T-helper 9 cell (primary cell): ENCODE measurements around the gene SPDYE4.
"Not testable (repeated sequence)": the region's sequence is repeated elsewhere in the genome, so short reads cannot be mapped to it uniquely, and the experiment has no call there.

ENCODE experiments used
- DNase-seq: peaks from one replicate; pipeline ENCODE4 v3.0.0-alpha.2; 2020
- total RNA-seq, 2 donors: gene quantifications; one replicate each; lab custom pipeline; 2026; lab: John Stamatoyannopoulos, UW

SPDYE4 gene, protein sequence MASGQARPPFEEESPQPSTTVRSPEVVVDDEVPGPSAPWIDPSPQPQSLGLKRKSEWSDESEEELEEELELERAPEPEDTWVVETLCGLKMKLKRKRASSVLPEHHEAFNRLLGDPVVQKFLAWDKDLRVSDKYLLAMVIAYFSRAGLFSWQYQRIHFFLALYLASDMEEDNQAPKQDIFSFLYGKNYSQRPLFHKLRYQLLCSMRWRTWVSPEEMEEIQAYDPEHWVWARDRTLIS
- 0 to 0.14 reads per million in 2 donors for total RNA-seq

DNA sequence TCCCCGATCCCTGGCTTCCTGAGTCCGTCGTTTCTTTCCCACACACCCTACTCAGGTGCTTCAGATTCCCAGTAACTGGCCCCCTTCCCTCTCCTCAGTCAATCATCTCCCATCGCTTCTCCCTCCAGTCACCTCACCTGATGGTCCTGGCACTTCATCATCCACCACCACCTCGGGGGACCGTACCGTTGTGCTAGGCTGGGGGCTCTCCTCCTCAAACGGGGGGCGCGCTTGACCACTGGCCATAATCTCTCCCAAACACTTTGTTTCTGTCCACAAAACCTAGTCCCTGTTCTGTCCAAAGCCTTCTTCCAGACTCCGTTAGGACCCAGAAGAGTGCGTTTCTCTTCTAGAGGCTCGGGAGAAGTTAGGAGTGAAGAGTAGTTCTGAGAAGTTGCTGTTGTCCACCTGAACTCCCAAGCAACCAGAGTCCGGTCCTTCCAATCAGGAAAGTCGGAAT lies at the start of gene SPDYE4:
Gene SPDYE4 (minus strand): TSS at position 410 of the 460 bp plus-strand sequence. CDS start 164 bp downstream, at position 246.
- no peak for DNase-seq

DNA sequence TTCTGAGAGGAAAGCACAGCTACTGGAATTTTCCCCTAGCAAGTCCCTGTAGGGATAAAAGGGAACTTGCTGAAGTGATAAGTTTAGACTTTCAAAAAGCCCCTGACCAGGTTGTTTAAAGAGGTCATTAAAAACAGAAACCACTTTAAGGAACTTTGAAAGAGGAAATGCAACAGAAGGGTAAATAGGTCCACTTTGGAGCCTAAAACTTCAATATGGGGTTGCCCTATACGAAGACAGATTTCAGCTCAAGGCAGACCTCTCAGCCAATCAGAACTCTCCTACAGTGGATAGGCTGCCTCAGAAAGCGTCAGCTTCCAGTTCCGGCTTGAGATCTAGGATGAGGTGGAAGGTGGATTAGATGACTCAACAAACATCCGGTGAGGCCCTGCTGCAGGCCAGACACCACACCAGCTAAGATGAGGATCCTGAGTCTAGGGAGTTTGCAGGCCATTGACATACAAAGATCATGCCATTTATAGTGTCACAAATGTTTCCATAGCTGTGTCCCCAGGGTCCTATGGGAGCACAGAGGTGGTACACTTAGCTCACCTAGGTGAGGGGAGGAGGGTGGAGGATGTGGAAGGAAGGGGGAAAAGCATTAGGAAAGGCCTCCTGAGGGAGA lies 48.7 kb upstream of the SPDYE4 start:
- DNase-seq: no peak

DNA sequence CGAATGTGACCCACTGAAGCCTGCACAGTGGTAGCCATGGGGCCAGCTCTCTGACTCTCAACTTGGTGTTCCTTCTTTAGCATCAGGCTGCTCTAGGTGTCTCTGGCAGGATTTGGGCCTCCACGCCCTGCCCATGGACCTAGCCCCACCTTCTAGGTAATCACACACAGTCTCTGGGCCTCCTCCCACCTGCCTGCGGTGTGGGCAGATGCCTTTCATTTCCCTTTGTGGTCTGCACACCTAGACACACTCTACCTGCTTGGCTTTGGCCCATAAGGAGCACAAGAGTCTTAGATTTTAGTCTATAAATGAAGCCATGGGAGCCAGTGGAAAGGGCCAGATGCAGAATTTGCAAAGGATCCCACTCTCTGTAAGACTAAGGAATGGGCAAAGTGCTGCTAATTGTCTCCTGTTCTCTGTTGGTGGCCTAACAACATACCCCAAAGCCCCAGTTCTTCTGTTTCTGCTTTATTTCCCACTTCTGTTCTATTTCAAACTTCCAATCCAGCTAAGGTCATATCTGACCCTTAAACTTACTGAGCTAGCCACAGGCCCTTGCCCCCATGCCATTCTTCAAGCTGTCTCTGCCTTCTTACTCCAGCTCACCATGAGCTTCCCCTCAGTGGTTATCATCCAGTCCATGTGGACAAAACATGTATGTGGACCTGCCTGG lies 48.0 kb upstream of the SPDYE4 start:
- DNase-seq: no peak

DNA sequence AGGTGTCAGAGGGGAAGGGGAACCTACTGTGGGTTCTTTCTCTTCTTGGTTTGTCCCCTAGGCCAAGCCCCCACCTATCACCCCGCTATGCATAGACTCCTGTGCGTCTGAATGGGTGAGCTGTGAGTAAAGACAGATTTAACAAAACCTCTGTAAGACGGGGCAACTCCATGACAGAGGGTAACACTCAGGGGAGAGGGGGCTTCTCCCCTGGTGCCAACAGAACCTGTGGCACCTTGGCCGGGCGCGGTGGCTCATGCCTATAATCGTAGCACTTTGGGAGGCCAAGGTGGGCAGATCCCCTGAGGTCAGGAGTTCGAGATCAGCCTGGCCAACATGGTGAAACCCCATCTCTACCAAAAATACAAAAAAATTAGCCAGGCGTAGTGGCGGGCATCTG lies 47.0 kb upstream of the SPDYE4 start:
- not testable (repeated sequence) for DNase-seq

DNA sequence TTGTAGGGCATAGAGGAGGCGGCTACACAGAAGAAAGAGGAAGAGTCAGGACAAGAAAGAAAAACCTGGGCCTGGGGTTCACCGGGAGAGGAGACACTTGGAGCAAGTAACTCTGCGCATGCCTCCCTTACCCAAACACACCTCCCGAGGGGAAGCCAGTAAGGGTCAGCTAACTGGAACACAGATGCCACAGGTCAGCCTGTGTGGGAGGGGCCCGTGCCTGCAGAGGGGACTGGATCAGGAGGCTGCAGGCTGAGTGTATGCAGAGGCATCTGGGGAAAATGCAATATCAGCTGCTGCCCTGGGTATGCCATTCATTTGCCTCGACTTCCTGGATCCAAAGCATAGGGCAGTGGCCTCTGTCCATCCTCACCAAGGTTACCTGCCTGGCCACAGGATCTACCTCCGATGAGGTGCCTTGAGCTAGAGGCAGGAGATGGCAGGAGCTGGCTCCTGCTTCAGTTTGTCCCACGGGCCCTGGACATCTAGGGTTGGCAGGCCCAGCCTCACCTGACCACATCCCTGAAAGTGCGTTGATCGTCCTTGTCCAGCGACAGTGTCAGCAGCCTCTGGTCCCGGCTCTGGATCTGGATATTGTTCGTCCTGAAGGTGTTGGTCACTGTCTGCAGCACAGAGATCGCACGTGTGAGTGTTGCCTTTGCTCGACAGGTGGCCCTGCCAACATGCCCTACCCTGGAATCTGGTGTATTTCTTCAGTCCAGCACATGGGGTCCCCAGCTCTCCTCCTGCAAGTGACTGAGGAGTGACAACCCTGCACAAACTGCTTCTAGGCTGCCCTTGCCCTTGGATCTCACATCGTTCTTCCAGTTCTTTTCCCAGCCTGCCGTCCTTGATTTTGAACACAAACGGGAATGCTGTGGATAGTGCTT lies 45.4 kb upstream of the SPDYE4 start:
- no peak for DNase-seq

DNA sequence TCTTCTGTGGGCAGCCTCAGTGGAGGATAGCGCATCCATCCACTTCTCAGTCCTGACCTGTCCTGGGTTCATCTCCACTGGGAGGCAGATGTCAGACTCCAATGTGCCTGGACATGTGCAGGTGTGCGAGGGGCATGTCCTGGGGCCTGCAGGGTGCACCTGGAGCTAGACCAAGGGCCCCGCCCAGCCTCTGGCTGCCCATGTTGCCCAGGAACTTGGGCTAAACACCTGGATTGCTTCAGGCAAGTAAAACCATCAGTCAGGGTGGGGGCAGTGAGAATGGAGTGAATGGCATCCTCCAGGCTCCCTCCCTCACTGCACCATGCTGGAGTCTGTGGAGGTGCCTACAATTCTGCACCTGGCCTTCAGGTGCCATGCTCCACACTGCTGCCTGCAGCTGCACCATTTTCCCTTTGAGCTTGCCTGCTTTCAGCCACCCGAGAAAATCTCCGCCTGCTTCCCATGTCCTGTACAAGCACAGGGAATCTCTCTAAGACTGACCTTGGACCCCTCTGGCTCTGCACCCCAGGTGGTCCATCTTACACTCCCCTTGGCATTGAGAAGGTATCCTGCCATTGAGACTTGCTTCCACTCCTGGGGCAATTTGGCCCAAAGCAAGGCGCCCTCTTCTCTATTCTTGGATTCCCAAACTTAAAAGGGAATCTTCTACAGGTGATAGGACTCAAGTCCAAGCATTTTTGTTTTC lies 42.9 kb upstream of the SPDYE4 start:
- no peak for DNase-seq

DNA sequence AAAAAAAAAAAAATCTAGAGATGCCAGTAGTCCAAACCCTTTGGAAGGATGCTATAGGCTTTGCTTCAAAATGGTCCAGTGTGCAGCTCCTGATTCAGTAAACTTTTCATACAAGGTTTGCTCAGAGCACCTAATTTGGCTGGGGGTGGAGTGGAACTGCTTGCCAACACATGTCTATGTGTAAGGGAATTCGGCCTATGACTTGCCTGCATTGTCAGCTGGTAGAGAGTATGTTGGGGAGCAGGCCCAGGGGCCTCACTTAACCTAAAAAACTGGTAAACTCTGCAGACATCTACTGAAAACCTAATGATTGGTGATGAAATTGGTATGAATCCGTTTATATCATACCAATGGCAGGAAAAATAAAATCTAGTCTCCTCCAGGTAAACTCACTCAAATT lies 42.3 kb upstream of the SPDYE4 start:
- DNase-seq: no peak

DNA sequence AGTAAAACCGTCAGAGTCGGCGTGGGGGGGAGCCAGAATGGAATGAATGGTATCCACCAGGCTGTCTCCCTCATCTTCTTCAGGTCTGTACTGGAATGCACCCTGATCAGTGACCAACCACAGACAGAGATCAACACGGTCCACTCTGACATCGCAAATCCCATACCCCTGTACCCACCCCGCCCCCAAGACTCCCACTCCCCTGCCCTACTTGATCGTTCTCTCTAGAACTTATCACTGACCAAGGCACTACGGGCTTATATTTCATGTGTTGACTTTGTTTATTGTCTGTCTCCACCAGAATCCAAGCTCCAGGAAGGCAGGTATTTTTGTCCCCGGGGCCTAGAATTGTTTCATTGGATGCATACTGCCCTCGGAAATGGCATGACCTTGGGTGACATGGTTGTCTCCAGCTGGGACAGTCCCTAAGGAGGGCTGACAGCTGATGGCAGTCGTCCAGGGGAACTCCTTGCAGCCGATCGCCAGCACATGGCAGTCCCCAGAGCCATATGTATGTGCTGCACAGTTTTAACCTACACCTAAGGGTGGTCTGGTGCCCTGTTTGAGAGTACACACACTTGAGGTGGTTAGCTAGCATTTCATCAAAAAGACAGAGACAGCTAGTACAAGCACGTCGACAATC lies 41.3 kb upstream of the SPDYE4 start:
- DNase-seq: no peak

DNA sequence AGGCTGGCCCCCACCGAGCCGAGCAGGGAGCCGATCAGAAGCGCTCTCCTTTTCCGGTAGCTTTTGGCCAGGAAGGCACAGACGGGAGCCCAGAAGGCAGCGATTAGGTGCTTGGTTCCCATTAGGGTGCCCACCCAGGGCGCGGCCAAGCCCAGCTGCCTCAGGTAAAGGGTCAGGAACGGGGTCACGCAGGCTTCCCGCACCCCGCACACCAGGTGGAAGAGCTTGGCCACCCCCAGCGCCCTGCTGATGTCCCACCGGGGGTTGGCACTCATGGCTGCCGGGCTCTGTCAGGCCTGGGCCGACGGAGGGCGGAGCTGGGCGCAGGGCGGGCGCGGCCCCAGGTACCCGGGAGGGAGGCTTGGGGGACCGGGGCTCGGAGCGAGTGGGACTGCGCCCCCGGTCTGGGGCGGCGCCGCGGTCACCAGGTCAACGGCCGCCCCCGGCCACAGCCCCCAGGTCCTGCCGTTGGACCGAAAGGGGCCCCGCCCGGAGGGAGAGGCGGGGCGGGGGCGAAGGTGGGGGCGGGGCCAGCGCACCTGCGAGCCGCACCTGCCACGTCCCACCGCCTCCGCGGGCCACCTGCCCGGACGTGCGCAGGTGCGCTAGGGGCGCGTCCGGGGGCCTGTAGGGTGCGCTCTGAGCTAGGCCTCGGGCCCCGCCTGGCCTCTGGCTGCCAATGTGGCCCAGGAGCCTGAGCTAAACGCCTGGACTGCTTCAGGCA lies 40.7 kb upstream of the SPDYE4 start, which contains the start of gene MFSD6L:
Gene MFSD6L (minus strand): TSS at position 520 of the 724 bp plus-strand sequence. CDS start 245 bp downstream, at position 275.
- DNase-seq: no peak

DNA sequence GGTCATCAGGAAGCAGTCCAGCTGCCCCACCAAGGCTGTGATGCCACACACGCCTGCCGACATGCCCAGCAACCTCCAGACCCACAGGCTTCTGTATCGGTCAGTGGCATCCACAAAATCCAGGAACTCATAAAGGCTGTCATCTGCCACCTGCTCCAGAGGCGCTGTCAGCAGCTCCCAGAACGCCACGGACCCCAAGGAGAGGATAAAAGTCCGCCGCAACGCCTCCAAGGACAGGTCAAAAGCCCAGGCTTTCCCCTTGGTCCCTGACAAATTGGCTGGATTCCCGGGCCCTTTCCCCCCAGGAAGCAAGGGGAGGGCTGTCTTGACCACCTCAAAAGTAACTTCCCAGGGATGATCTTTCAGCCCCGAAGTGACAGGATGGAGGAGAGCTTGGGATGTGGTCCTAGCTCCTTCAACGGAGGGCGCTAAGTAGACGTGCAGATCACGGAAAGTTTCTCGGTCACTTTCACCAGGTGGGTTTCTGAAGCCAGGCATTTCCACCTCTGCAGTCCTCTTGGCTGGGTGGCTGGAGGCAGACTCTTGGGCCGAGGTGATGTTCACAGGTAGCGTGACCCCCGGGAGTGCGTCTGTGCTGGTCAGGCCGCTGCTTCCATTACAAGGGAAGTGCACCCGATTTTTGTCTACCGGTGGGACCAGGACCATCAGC lies 40.0 kb upstream of the SPDYE4 start:
- DNase-seq: no peak

DNA sequence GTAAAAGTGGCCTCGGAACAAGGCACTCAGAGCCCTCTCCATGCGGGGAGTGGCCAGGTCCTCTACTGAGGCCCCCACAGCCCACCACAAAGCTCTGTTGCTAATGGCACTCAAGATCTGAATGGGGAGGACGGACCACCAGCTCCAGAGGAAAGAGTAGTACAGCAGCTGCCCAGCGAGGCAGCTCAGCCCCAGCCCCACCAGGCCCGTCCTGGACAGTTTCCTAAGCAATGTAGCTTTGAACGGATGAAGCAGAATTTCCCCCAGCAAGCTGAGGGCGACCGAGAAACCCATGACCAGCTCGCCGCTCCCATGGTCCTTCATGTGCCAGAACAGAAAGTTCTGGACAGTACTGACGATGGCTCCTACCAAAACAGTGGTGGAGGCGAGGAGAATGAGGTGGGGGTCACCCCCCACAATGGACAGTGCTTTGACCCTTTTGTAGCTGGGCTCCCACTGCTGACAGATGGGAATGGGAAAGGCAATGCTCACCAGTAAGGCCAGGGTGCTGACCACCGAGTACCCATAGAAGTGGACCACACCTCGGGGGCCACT lies 39.4 kb upstream of the SPDYE4 start:
- no peak for DNase-seq

DNA sequence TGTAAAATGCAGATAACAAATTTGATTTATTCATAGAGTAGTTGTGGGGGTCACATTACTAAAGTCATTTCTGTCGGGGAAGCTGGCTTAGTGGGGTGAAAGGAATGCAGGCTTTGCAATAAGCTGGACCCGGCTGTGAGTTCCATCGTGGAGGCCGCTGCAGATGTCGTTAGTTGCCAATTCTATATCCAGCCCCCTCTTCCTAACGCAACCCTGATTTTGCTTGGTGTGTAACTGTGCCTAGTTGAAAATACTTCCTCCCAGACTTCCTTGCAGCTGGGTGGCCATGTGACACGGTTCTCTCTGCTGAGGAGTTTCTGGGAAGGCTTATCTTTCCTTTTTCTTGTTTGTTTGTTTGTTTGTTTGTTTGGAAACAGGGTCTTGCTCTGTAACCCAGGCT lies 36.3 kb upstream of the SPDYE4 start:
- no peak for DNase-seq

DNA sequence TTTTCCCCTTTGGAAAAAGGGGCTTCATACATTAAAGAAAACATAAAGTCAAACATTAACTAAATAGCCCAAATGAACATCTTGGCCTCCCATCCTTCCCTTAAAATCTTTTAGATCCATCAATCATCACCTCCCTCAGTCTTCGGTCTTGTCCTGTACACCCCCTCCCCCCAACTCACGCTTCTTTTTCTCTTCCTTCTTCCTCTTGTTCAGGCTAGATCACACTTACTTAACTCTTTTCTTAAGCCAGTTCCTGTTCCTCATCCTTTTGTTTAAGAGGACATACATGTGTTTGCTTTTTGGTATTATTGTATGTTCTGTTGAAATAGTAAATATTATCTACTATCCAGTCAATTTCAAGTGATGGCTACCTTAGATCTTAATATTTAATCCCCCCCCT lies 35.3 kb upstream of the SPDYE4 start:
- DNase-seq: no peak

DNA sequence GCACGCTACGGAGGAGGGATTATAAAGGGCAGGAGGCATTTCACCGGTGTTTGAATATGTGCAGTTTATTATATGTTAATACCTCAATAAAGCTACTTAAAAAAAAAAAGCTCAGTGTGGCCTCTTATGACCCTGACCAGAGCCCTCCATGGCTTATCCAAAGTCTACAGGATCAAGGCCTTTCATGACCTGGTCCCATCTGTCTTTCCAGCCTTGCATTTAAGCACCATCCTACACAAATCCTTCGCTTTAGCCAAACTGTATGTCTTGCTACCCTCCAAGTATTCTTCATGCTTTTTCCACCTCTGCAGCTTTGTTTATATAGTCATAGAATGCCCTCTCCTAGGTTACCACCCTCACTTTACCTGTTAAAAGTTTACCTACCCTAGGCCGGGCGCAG lies 34.3 kb upstream of the SPDYE4 start:
- no peak for DNase-seq

DNA sequence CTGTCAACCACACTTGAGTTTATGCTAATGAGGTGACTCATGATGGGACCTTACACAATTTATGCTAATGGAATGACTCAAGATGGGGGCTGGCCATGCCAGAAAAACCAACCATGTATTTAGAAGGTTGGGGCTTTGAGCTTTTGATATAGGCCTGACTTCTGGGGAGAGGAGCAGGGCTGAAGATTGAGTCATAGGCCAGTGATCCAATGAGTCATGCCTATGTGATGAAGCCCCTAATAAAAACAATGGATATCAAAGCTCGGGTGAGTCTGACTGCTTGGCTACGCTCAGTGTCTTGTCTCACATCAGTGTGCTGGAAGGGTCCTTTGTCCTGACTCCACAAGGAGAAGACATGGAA lies 33.5 kb upstream of the SPDYE4 start:
- DNase-seq: no peak

DNA sequence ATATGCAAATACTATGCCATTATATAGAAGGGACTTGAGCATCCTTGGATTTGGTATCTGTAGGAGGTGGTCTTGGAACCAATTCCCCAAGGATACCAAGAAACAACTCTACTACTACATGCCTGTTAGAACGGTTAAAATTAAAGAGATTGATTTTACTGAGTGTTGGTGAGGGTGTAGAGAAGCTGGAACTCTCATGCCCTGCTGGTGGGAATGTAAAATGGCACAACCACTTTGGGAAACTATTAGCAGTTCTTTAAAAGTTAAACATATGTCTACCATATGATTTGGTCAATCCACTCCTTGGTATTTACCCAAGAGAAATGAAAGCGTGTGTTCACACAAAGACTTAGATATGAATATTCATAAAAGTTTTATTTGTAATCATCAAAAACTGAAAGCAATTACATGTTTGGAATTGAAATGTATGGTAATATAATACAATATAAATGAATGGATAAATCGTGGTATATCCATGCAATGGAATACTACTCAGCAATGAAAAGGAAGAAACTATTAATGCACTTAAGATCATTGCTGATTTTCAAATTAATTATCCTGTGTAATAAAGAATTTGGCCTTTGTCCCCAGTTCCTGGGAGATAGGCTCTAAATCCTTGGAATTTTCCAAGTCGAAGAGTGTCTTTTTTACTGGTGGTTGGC lies 33.0 kb upstream of the SPDYE4 start:
- DNase-seq: no peak

DNA sequence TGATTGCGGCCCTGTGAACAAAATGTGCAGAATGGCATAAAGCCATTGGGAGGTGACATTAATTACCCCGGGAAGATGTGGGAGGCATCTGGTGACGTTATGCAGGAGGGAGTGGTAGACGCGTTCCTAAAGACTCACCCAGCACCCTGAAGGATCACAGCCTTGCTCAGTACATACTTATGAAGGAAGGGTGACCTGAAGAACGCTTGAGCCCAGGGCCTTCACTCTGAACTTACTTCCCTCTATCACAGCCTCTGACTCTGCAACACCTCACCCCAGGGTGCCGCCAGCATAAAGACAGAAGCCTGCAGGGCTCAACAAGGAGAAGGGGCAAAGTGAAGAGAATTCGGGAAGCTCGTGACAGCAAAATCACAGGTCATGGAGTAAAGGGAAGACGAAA lies 31.4 kb upstream of the SPDYE4 start:
- DNase-seq: no peak

DNA sequence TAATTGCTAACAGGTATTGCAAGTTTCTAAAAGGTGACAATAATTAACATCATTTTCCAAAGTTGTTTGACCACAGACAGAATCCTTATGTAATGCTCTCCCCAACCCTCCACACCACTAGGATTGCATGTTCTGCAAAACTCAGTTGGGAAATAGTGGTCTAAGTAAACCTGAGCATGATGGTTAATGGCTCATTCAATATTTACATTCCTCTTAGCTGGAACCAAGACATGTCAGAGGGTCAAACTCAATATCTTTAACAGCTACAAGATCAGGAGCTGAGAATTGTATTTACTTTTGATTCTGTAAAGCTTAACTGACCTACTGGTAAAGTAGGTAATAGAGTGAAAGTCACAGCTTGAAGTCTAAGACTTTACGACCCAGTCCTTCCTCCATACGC lies 30.7 kb upstream of the SPDYE4 start:
- no peak for DNase-seq
